HEK293 (cell line): ENCODE measurements around the gene BABAM1.

Source experiments
- CTCF ChIP-seq: fragments of 450-650 bp; formaldehyde crosslinking; IDR thresholded peaks from 2 replicates; pipeline ENCODE4 v1.5.1; 2016; ENCODE audit warnings: missing biosample characterization, missing genetic modification characterization
- PBX3 ChIP-seq: sonication (generic); formaldehyde crosslinking; IDR thresholded peaks from 2 replicates; pipeline ENCODE4 v1.8.1; 2022; ENCODE audit warnings: mild to moderate bottlenecking, moderate library complexity, missing genetic modification reagents
- TCF7L2 ChIP-seq: IDR thresholded peaks from 2 replicates; pipeline ENCODE4 v1.6.1; 2011; ENCODE audit warnings: low read depth, mild to moderate bottlenecking, inconsistent platforms, low read length, moderate library complexity, borderline replicate concordance
- ZIC2 ChIP-seq: fragments of 450-650 bp; formaldehyde crosslinking; IDR thresholded peaks from 2 replicates; pipeline ENCODE4 v1.5.1; 2016; ENCODE audit warnings: missing biosample characterization, missing genetic modification characterization
- ZNF639 ChIP-seq: fragments of 450-650 bp; formaldehyde crosslinking; IDR thresholded peaks from 2 replicates; pipeline ENCODE4 v1.5.1; 2016; ENCODE audit warnings: missing biosample characterization, missing genetic modification characterization

GRCh38 chr19:17236811-17237543, 30.3 kb upstream of the BABAM1 start:
- TF ChIP-seq ZIC2 (no peak), TCF7L2 (no peak), CTCF (no peak), PBX3 (no peak), ZNF639 (tag by site-specific recombination) (no peak)
